Measurements from ENCODE around the gene MCM9.

GRCh38 chr6:118872318-118872717, 62.6 kb downstream of the MCM9 start:
- TF ChIP-seq SUZ12 (IDR thresholded peaks at IDR 0.05; ENCODE audit: extremely low read depth, insufficient read depth, insufficient read length) (no peak), ZNF274 (IDR thresholded peaks at IDR 0.05; ENCODE audit: low read depth, low read length) (no peak)
